ENCODE data around the gene GPATCH1.
"Not testable (repeated sequence)": the region's sequence is repeated elsewhere in the genome, so short reads cannot be mapped to it uniquely, and the experiment has no call there.

The GPATCH1 gene, protein sequence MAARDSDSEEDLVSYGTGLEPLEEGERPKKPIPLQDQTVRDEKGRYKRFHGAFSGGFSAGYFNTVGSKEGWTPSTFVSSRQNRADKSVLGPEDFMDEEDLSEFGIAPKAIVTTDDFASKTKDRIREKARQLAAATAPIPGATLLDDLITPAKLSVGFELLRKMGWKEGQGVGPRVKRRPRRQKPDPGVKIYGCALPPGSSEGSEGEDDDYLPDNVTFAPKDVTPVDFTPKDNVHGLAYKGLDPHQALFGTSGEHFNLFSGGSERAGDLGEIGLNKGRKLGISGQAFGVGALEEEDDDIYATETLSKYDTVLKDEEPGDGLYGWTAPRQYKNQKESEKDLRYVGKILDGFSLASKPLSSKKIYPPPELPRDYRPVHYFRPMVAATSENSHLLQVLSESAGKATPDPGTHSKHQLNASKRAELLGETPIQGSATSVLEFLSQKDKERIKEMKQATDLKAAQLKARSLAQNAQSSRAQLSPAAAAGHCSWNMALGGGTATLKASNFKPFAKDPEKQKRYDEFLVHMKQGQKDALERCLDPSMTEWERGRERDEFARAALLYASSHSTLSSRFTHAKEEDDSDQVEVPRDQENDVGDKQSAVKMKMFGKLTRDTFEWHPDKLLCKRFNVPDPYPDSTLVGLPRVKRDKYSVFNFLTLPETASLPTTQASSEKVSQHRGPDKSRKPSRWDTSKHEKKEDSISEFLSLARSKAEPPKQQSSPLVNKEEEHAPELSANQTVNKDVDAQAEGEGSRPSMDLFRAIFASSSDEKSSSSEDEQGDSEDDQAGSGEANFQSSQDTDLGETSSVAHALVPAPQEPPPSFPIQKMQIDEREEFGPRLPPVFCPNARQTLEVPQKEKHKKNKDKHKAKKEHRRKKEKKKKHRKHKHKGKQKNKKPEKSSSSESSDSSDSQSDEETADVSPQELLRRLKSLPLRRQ

DNA sequence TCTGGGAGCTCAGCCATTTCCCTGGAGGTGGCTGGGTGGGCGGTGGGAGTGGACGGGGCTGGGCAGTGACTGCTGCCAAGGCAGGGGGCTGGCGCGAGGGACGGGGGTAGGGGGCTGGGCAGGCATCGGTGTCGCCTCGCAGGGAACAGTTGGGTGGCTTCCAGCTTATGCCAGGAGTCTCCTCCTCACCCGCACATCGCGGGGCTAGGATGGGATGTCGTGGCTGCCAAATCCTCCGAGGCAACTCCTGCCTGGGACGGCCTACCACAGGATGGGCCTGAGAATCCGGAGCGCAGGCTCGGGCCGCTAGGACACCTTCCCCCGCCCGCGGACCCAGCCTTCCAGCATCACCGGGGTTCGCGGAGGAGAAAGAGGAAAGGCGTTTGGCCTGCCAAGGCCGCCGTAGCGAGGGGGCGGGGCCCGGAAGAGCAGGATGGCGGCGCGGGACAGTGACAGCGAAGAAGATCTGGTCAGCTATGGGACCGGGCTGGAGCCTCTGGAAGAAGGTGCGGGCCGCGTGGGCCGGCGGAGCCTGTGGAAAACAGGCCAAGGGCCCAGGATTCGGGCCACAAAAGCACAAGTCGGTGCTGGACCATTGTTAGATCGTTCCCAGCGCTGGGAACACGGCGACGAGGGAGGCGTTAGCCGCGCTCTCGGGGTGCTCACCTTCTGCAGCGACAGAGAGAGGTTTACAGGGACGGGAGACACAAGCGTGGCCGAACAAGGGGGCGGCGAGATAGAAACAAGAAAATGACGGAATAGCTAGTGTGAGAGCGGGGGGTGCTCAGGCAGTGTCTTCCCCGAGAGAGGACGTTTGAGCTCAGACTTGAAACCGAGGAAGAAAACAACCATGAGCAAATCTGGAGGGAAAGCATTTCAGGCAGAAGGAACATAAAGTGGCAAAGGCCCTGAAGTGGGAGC is at the start of gene GPATCH1:
Gene GPATCH1, plus strand, starts transcription at position 421 of the 921 bp plus-strand sequence. Its CDS starts 13 bp downstream, at position 434.
- intact Hi-C loops (cut with DNase I), result loop anchor here (5.0 kb wide), 1 partner anchor 109 kb away; the partner anchor contains the start of genes CEP89 and FAAP24
- peak; percentile 89 to 98 (median 94) for DNase-seq

DNA sequence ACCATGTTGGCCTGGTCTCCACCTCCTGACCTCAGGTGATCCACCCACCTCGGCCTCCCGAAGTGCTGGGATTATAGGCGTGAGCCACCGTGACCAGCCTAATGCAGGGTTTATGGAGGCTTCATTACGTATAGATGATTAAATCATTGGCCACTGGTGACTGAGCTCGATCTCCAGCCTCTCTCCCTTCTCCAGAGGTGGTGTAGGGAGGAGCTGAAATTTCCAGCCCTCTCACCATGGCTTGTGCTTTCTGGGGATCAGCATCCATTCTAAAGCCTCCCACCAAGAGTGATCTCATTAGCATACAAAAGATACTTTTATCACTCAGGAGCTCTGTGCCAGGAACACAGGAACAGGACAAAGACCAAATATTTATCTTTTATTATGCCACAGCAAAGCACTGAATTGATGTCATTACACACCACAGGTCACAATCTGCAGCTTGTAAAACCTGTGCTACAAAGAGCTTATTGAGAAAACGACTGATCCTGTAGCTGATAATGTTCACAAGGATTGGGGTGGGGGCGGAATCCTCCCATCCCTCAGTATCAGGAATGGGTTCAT is 48.7 kb upstream of the GPATCH1 start:
- DNase-seq, result no peak
- intact Hi-C loops (cut with DNase I), result no loop called here

DNA sequence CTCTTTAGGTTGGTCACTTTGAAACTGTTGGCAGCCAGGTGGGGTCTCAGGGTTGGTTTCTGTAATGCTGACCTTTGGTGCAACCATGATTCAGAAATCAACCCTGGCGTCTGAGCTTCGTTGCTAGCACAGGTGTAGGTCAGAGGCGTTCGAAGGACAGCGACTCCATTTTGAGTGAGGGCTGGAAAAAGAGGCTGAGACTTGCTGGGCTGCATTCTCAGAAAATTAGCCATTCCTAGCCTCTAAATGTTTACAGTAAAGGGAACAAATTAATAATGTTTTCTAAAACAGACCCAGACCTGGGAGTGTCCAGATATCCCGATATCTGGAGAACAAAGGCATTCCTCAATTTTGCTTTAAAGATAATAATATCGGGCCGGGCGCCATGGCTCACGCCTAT is 45.5 kb upstream of the GPATCH1 start:
- DNase-seq, result no peak
- intact Hi-C loops (cut with DNase I), result no loop called here

DNA sequence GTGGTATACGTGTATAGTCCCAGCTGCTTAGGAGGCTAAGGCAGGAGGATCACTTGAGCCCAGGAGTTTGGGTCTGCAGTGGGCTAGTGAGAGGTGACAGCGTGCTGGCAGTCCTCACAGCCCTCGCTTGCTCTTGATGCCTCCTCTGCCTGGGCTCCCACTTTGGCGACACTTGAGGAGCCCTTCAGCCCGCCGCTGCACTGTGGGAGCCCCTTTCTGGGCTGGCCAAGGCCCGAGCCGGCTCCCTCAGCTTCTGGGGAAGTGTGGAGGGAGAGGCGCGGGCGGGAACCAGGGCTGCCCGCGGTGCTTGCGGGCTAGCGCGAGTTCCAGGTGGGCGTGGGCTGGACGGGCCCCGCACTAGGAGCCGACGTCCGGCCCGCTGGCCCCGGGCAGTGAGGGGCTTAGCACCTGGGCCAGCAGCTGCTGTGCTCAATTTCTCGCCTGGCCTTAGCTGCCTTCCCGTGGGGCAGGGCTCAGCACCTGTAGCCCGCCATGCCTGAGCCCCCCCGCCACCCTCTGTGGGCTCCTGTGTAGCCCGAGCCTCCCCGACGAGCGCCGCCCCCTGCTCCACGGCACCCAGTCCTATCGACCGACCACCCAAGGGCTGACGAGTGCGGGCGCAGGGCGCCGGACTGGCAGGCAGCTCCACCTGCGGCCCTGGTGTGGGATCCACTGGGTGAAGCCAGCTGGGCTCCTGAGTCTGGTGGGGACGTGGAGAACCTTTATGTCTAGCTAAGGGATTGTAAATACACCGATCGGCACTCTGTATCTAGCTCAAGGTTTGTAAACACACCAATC is 44.4 kb upstream of the GPATCH1 start:
- intact Hi-C loops (cut with DNase I); DNase-seq: not testable (repeated sequence)

DNA sequence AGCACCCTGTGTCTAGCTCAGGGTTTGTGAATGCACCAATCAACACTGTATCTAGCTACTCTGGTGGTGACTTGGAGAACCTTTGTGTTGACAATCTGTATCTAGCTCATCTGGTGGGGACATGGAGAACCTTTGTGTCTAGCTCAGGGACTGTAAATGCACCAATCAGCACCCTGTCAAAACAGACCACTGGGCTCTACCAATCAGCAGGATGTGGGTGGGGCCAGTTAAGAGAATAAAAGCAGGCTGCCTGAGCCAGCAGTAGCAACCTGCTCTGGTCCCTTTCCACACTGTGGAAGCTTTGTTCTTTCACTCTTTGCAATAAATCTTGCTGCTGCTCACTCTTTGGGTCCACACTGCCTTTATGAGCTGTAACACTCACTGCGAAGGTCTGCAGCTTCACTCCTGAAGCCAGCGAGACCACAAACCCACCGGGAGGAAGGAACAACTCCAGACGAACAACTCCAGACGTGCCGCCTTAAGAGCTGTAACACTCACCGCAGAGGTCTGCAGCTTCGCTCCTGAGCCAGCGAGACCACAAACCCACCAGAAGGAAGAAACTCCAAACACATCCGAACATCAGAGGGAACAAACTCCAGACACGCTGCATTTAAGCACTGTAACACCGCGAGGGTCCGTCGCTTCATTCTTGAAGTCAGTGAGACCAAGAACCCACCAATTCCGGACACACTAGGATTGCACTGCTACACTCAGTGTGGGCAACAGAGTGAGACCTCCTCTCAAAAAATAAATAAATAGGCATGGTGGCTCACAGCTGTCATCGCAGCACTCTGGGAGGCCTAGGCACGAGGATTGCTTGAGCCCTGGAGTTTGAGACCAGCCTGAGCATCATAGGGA is 43.6 kb upstream of the GPATCH1 start:
- intact Hi-C loops (cut with DNase I); DNase-seq: not testable (repeated sequence)

DNA sequence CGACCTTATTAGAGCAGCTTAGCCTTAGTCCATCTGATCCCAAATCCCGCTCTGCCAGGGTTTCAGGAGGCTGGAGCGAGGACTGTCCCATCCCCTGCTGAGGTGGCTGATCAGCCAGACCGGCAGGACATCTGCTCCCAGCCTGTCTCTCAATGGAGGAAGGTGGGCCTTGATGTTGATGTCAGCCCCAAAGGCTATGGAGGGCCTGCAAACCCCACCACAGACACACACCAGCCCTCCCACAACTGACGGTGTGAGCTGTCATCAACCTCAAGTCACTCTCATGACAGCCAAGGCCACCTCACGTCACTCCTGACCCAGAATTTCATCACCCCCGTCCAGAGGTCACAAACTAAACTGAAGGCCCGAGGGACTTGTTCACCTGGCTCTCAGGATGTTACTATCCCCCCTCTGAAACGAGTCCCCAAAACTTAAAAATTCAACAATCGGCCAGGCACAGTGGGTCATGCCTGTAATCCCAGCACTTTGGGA is 41.8 kb upstream of the GPATCH1 start:
- DNase-seq, result no peak
- intact Hi-C loops (cut with DNase I), result no loop called here

DNA sequence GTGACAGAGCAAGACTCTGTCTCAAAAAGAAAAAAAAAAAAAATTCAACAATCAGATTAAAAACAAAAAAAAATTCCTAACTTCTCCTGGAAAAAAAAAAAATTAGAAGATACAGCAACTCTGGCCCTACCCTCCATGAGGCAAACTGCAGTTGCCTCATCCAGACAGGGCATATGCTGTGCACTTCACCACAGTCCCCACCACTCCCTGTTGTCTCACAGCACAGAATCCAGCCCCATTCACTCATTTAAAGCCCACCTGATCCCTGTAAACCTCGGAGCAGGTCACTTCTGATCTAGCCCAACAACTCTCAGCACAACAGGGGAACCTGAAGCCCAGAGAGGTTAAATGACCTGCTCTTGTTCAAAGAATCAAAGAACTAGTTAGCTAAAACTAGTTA is 41.2 kb upstream of the GPATCH1 start:
- no peak for DNase-seq
- intact Hi-C loops (cut with DNase I), result no loop called here

DNA sequence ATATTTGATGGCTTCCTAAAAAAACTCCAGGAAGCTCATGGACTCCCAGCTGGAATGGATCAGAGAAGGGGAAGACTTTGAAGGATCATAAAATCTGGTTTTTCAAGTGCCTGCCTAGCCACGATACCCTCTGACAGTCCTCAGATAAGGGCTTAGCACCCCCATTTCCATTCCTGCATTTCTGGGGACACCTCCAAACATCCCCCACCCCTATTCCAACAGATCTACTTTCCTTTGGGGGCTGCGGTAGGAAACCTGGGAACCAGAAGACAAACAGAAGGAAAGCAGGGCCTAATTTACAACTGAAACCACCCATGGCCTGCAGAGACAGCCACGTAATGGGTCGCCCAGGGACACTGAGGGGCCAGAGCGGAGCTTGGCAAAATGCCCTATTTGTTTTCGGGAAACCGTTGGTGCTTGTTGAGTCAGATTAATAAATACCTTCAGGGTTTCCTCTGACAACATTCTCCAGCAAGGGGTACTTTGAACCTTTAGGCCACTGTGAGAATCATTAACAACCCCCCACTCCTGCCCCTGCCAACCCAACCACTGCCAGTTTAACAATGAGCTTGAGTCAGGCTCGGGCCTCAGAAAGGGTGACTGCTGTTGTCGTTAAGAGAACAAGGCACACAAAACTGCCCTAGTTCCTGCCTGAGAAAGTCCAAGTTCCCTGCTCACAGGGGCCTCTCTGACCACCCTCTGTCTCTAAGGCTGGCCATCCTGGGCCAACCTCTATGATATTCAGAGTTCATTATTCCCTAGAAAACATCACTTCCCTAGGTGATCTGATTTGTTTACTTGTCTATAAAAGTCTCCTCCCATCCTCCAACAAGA is 39.8 kb upstream of the GPATCH1 start:
- intact Hi-C loops (cut with DNase I), result no loop called here
- DNase-seq, result peak in 27 of 42 donors; percentile 16 to 84 (median 42)

DNA sequence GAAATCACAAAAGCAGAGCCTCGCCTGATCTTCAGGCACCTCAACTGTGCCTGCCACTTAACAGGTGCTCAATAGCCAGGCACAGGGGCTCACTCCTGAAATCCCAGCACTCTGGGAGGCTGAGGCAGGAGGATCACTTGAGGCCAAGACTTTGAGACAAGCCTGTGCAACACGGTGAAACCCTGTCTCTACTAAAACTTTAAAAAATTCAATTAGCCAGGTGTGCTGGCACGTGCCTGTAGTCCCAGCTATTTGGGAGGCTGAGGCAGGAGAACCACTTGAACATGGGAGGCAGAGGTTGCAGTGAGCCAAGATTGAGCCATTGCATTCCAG is 39.2 kb upstream of the GPATCH1 start:
- not testable (repeated sequence) for DNase-seq

DNA sequence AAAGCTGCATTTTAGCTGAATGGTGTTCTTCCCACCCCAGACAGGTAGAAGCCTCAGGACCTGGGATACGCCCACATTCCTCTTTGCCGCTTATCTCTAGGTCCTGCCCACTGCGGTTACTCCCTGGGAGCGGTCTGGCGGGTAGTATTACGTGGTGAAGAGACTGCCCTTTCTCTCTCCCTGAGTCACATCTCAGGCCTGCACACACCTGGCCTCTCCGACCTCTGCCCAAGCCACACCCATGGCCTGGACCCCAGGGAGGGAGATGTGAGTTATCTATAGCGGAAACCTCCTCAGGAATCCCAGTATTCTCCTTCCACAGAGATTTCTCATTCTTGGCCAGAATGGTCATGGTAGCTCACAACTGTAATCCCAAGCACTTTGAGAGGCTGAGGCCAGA is 33.6 kb upstream of the GPATCH1 start:
- intact Hi-C loops (cut with DNase I), result no loop called here
- no peak for DNase-seq

More for the DNA sequence above, 39.2 kb upstream of the GPATCH1 start:
- intact Hi-C loops (cut with DNase I), result not testable (repeated sequence)

DNA sequence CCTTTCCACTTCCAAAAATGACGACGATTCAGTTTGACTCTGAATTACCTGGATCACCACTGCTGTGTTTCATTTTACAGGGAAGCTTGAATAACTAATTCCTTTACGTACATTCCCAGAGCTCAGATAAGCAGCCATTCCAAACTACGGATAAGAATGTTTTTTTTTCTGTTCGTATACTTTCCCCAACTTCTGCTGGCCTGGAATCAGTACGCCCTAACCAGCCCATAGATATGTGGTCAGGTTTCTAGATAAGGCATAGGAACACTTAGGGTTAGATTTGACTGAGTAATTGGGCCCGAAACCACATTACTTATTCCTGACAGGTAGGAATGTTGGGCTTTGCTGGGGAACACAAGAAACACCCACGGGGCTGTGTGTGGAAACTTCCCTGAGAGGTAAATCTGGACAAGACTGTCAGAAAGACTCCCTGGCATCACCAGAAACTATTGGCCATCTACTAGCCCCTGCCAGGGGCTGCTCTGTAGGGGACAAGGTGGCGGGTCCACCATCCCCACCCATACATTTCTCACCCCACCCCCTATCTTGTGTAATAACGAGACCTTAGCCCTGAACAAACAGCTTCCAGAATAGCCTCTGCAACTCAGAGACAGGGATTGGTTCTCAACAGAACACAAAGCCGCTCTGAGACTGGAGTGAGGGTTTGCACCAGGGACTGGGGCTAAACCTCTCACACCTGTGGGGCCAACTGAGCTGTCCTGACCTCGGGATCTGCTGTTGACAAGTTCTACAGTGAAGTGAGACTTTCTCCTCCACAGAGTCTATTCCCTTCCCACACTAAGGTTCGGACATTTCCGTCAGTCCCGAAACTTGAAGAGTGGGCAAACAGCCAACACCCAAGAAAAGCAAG is 31.9 kb upstream of the GPATCH1 start:
- no peak for DNase-seq
- intact Hi-C loops (cut with DNase I), result no loop called here

DNA sequence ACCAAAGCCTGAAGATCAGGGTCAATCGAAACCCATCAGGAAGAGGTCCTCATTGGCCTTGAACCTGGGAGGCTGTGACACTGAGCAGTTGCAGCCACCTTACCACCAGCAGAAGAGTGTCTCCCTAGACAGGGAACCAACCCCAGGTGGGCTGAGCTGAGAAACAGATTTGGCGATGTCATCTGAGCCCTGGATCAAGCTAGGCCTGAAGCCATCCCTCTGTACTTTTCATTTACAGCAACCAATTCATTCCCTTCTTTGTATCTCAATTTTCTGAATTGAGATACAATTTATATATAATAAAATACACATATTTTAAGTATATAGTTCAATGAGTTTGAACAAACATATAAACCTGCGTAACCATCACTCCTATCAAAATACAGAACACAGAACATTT is 30.9 kb upstream of the GPATCH1 start:
- intact Hi-C loops (cut with DNase I), result no loop called here
- no peak for DNase-seq

DNA sequence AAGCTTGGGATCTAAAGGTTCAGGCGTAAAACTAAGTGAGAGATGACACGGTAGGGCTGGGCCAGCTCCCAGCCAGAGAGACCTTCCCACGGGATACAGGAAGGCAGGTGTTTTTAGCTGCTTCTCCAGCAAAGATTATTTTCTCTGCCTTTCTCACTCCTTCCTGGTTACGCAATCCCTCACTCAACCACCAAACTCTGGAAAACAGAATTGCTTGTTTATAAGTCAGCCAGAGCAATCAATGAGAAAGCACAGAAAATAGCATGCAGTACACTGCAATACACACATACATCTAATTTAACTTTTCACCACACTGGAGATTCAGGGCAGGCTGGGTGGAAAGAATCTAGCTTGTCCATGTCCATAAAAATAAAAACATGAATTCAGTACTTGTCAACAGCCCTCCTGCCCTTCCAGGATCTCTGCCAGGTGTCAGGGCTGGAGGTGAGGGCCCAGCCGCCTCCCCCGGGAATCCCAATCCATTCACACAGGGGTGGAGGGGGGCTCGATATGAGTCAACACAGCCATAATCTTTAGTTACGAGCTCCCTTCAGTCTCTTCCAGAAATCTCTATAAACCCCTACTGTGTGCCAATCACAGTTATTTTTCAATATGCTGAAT is 28.5 kb upstream of the GPATCH1 start:
- intact Hi-C loops (cut with DNase I), result no loop called here
- DNase-seq, result no peak

DNA sequence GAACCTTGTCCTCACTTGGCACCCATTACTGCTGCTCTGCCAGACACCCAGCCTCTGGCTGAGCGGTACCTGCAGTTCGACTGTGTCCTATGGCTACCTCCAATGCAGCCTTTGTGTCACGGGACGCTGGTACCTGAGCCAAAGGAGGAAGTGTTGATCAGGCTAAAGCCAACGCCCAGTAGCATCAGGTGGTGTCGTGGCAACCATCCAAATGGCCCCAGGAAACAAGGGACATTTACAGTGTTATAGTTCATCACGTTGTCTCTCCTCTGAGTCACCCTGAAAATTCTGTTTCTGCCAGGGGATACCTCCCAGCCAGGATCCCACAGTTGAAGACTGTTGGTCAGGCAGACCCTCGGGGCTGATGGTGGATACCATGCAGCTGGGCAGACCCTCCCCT is 26.4 kb upstream of the GPATCH1 start:
- intact Hi-C loops (cut with DNase I), result no loop called here
- DNase-seq, result no peak

DNA sequence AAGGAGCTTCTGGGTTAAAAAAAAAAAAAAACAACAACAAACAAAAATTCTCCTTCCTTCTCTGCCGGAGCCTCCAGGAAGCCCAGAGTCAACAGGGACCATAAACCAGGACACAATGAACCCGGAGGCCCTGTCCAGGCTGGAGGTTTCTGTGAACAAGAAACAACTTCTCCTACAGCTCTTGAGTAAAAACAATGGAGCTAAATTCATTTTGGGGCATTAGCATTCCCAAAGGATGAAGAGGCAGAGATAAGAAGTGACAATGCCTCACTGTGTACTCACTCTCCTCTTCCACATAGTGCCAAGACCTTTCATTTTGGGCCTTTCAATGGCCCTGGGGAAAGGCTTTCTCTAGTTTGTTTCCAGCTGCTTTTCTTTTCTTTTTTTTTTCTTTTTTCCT is 25.3 kb upstream of the GPATCH1 start:
- intact Hi-C loops (cut with DNase I), result no loop called here
- no peak for DNase-seq
